M059J (cell line): ENCODE results near the gene WNT4. TPM values are rescaled to one million over a fixed set of nuclear protein-coding genes. Genes with fewer than 3 reads are reported as not detected.

ENCODE experiments used
- DNase-seq: peaks from one replicate; pipeline ENCODE4 v3.0.0-alpha.2; 2012; ENCODE audit warnings: low read depth
- total RNA-seq: library from RNA; depleted of rRNA; stranded (reverse); fragments of >200 nt; shearing (Covaris generic); gene quantifications from 2 replicates; pipeline ENCODE4 v1.2.3, GENCODE V29; 2014

The WNT4 gene
- total RNA-seq, 1 experiment from 2014 or later = 0.05 TPM

DNA sequence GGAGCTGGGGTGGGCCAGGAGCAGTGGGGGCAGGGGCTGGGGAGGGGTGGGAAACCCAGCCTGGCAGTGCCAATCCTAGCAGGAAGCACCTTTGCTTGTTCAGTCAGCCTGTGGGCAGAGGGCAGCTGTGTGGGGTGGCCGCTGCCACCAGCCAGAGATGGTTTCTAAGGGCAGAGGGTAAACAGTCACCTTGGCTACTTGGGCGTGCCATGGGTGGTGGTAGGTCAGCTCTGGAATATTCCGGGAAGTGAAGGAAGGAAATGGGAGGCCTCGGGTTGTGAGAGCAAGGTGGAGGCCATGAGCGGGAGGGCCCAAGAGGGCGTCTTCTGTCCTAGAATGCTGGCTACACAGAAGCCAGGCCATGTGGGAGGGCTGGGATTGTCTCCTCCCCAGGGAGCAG lies 20.7 kb upstream of the WNT4 start:
- DNase-seq = no peak

DNA sequence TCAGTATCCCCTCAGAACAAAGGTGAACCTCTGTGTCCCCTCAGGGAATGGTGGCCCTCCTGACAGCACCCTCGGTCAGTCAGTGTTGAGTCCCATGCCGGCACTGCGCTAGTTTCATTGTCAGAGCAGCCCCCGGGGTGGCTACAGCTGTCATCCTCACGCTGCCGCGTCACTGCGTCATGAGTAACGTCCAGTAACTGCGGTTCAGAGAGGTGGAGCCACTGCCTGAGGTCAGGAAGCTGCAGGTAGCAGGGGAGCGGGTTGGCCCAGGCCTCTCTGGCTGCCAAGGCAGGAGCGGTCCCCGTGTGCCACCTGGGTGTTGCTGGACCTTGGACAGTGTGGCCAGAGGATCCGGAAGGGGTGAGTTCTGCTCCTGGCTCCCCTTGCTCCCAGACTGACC lies 20.2 kb upstream of the WNT4 start:
- no peak for DNase-seq

DNA sequence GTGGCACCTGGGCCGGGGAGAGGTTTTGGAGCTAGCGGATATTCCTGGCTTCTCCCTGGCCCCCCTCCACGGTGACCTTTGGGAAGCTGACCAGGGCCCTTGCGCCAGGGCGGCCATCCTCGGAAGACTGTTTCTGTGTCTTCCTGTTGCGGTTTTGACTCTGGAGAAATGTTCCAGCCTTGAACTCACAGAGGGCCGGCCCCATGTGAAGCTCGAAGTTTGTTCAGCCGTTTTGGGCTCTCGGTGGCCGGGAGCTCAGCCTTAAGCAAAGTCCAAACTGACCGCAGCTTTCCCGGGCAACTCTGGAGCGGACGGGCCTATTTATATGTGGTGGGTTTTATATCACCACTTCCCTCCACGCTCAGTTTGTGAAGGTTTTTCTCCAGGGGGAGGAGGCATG lies 17.0 kb upstream of the WNT4 start:
- no peak for DNase-seq

DNA sequence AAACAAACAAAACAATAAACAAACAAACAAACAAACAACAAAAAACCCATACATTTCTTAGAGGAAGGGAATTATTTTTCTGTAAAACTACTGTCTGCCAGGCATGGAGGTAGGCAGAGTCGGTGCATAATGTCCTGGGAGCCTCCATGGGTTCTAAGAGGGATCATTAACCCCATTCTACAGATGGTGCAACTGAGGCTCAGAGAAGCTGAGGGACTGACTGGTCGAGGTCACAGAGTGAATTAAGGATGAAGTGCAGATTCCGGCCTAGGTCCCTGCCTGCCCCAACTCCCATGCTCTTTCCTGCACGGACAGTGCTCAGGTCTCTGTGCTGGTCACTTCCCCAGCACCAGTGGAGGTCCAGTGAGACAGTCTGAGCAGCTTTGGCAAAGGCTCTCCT lies 15.8 kb upstream of the WNT4 start:
- DNase-seq = no peak

DNA sequence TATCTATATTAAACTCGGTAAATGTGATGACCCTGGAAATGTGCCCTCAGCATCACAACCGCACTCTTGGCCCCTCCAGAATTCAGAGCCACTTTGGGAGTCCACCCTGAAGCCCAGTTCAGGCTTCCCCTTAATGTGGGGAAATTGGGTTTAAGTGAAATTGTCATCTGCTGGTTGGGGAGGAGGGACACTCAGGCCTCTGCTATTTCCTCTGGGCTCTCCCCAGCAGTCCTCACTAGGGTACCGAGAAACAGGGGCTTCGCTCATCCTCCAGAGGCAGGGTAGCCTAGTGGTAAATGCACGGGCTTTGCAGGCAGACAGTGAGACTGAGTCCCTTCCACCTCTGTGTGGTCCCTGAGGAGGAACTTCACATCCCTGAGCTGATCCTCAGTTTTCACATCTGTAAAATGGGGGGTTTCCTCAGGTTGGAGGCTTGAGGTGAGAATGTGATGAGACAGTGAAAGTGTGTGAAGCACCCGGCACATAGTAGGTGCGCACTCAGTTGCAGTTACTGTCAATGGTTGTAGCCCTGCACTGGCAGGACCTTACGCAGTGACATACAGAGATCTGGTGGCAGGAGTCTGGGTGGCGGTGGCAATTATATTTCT lies 14.6 kb upstream of the WNT4 start:
- no peak for DNase-seq

DNA sequence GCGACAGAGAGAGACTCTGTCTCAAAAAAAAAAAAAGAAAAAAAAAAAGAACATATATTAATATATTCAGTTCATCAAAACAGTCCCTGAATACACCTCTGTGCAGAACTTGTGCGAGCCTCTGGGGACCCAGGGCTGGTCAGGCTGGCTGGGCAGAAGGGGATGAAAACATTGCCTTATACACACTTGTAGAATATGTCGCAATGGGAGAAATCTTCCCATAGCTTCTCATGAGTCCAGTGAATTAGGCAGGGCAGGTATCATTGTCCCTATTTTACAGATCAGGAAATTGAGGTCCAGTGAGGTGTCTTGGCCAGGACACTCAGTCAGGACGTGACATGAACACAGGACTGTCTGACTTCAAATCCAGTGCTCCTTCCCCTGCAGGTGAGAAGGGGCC lies 12.6 kb upstream of the WNT4 start:
- DNase-seq = no peak

DNA sequence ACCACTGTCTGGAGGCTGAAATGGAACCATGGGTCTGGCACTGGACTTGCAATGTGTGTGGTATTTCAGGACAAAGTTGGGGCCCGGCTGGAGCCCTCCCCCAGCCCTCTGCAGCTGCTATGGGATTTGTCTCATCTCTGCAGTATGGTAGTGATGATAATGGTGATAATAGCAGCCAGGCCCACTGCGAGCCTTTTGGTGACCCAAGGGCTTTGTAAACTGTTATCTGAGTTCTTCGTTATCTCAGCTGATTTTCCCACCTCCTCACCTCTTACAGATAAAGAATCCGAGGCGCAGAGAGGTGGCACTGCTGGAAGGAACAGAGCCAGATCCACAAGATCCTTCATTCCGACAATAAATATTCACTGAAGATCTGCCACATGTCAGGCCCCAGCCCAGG lies 11.7 kb upstream of the WNT4 start:
- no peak for DNase-seq

DNA sequence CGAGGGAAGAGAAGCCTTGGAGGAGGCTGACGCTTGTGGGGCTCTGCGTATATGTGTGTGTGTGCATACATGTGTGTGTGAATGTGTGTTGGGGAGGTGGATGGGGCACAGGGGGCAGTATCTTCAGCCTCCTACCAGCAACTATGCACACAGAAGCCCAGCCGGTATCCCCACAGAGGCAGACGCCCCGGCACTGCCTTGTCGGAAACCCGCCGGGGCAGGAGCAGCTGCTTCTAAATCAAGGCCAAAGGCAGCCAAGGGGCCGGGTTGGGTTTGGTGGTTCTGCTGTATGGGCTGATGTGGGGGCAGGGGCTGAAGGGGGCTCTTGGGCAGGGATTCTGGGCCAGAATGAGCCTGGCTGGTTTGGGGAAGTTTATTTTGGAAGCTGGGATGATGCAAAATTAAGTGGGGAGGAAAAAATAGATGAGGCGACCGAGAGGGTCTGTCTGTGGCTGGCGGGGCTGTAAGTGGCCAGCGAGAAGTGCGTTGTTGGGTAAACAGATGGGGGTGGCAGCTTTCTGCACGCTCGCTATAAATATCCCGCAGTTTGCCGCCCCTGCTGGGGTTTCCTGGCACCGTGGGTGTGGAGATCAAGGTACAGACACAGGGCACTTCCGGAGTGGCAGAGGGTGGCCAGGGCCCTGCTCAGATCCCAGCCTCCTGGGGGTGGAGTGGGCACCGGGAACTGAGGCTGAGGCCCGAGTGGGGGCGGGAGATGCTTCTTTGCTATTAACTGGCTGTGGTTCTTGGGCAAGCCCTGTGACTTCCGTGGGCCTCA lies 11.0 kb upstream of the WNT4 start:
- DNase-seq = no peak

DNA sequence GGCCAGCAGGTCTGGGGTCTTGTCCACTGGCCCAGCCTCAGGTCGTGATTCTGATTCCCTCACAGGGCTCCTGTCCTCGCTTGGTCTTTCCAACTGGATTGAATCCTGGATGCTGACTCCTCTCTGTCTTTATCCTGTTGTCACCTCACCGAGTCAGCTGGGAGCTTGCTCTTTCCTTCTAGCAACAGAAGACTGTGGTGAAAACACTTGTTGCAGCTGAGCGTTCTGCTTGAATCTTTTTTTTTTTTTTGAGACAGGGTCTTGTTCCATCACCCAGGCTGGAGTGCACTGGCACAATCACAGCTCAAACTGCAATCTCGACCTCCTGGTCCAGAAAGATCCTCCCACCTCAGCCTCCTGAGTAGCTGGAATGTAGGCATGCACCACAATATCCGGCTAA lies 8.0 kb upstream of the WNT4 start:
- DNase-seq = no peak

DNA sequence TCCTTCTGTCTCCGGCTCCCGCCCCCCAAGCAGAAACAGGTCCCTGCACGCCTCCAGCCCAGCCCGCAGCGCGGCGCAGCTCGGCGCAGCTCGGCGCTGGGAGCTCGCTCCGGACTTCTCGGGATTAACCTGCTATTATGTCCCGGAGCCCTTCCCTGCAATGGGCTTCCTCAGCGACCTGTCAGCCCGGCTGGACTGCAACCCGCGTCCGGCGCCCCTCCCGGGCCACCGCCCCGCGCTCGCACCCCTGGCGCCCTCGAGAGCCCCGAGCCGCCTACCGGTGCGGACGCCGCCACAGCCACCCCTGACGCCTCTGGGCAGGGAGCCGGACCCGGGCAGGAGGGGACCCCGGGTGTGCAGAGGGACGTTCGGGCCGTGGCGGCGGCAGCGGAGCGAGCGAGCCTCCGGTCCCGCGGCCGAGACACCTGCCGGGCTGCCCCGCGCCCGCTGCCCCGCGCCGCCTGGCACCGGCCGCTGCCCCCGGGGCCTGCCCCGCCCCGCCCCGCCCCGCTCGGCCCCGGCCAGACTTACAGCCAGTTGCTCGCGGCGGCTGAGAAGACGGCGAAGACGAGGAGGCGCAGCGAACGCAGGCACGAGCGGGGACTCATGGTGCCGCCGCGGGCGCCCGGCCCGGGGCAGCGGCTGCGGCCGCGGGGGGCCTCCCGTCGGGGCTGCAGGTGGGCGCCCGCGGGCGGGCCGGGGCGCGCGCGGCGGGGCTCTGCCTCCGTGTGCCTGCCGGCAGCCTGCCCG lies 407 bp downstream of the WNT4 start:
- peak; percentile 45 for DNase-seq

DNA sequence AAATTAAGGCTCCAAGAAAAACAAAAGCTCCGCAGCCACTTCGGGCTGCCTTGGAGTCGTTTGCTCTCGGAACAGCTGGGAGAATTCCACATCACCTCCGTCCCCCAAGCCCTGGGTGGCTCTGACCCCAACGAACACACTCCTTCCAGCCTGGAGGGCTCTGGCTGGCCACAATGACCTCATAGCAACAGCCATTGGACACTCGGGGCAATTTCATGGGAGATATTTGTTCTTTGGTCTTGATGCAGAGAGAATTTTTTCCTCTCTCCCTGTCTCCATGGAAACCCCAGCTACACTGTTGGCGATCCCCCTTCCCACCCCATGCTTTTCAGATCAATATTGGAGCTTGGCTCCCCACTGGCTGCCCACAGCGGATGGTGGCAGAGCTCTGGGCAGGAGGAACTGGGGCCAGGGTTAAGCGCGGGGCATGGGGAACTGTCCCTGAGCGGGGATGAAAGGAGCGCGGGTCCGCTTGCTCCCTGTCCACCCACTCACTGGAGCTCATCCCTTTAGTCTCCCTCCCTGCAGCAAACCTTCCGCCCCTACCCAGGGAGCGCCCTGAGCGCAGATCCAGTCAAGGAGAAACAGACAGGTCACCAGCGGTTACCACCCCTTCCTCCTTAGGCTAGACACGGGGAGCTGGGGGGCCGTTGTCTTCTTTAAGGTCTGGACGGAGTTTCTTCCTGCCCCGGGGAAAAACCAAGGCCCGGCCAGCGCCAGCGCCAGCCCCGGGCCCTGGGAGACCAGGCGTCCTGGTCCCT lies 1.2 kb downstream of the WNT4 start:
- DNase-seq = peak; percentile 30

DNA sequence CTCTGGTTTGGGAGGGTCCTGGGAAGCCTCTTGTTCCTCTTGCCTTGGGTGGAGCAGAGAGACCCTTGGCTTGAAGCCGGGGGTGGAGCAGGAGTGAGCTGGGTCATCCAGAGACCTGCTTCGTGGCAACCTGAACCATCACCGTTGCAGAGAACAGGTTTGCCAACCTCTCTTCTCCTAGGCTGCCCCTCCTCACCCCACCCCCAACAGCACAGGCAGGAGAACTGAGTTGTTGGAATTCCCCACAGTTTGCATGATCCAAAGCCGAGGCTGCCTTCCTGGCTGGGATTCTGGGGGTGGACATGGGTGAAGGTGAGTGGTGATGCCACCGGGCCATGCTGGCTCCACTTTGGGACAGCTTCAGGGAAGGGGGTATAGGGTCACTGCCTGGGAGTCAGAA lies 2.2 kb downstream of the WNT4 start:
- no peak for DNase-seq

DNA sequence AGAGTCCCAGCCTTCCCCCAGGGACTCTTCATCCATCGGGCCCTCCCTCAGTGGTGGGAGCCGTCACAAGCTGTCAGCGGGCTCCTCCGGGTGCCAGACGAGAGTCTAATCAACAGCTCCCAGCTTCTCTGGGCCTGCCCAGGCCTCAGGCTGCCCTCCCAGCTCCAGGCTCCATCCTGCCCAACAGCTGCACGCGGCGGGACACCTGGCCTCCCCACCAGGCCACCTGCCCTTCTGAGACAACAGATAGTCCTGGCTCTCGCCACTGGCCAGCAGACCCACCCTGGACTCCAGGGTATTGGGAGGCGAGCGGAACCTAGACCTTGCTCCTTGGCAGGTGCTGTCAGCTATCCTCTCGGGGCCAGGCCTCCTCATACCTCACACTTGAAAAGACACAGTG lies 3.1 kb downstream of the WNT4 start:
- DNase-seq = no peak

DNA sequence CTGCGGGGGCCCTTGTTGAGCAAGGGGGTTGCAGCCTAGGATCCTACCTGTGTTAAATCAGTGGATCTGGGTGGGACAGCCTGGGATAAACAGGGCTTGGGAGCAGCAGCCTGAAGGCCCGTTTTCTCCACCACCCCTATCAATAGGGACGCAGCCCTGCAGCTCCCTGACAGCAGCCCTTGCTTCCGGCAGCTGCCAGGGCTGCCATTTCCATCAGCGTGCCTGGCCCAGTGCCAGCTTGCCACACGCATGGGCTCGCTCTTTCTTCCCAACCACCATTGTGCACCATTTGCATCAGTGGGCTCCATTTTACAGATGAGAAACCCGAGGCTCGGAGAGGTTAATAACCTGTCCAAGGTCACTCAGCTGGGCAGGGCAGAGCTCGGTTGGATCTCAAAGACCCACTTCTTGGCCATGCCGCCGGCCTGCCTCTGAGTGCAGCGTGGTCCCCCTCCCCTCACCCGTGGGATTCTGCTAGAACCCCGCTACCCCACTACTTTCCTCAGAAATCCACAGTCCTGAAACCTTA lies 3.8 kb downstream of the WNT4 start:
- no peak for DNase-seq

DNA sequence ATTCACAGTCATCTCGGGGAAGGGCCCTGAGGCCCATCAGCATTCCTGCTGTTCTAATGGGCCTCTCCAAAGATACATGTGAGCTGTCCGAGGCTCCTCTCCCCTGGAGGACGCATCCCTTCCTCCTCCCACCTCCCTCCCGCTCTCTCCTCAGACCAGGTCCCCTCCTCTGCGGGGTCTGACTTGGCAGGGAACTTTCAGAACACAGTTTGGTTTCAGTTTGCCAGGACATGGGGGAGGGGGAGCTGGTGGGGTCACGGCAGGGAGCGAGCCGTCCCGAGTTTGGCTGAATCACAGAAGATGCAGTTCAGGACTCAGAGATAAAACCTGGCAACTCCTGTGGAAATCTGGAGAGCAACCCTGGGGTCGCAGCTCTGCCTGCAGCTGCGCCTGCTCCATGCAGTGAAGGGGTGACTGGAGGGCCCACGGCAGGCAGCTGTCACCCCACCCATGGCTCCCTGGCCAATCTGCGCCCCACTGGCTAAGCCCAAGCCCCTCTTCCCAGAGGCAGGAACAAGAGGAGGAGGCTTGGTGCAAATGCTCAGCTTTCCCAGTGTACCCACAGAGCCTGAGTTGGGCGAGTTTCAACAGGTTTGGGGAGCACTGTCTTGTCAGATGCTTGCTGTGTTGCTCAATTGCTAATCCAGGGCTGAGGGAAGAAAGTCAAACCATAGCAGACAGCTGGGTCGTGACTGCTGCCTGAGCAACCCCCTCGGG lies 5.7 kb downstream of the WNT4 start:
- DNase-seq = no peak

DNA sequence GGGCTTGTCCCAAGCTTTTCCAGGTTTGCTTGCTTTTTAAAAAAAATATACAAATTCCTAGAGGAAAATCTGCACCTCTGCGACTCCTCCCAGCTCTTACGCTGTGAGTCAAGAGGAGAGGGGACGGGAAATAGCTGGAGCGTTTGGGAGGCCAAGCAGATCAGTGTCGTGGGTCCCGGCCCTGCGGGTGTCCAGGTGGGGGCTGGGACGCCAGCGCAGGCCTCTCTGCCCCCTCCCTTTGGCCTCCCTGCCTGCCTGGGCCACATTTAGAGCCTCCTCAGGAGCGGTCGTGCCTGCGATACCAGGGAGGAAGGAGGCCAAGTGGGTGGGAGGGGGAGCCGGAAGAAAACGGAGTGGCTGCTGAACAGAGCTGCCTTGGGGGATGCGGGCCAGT lies 9.0 kb downstream of the WNT4 start:
- DNase-seq = no peak

DNA sequence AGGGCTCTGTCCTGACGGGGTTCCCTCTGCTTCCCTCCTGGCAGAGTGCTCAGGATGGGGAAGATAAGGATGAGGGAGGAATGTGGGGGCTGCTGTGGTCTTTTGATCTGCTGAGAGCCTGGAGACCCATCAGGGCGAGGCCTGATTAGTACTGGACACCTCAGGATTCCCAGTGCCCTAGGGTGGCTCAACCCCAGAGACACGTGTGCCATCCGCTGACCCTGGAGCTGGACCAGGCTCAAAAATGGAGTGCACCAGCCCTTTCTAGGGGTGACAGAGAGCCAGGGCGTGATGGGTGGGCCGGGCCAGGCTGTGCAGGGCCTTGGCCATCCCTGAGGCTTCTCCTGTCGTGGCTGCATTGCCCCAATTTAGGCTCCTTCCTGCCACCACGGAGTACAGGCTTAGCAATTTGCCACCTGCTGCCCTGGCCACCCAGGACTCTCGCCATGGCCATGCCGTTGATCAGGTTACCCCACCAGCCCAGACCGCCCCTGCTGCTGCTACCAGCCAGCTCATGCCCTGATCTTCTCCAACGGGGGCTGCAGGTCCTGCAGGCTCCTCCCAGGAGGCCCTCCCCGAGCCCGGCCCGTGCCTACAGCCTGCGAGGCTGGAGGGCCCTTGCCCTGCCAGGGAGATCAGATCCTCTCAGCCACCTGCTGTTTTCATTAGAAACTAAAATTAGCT lies 9.5 kb downstream of the WNT4 start:
- no peak for DNase-seq

DNA sequence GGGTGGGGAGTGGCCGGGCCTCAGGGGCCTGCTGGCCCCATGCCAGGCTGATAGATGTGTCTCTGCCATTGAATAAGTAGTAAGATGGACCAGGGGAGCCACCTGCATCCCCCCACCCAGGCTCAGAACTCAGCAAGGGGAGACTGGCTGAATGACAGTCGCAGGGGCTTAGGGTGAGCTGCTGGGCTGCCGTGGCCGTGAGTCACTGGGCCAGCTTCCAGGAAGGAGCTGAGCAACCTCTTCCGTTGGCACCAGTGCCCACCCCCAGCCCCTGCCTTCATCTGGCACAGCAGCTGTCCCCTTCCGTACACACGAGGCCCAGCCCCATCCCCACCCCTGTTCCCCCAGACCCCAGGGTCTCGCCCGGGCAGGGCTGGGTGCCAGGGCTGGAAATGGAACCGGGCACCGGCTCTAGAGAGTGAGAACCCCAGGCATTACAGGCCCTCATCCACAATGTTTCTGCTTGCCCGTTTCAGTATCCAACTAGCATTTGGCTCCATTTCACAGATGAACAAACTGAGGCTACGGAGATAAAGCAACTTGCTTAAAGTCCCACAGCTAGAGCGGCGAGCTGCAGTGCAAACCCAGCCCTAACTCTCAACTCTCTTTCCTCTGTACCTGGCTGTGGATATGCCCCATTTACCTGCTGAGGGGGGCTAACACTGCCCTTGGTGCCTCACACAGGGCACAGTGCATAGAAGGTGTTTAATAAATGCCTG lies 10.2 kb downstream of the WNT4 start:
- peak; percentile 85 for DNase-seq

DNA sequence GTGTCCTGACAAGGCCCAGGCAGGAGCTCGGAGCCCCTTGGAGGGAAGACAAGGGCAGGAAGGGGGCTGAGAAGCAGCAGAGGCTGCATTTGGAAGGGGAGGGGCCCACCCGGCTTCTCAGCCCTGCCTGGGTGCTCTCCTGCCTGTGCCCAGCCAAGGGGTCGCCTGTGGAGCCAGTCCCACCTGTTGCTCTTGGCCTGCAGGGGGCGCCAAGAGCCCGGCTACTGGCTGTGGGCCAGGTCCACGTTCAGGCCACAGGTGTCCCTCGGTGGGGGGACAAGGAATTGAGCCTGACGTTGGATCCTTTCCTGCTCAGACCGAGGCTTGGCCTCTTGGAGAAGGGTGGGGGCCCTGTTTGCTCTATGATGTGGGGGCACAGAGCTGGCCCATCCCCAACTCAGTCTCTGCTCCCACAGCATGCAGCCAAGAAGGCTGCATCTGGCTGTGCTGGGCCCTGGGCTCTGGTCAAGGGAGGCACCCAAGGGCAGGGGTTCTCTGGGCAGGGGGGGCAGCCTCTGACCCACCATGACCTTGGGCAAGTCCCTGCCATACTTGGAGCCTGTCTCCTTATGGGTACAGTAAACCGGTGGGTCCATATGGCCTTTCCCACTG lies 10.9 kb downstream of the WNT4 start:
- peak; percentile 41 for DNase-seq

DNA sequence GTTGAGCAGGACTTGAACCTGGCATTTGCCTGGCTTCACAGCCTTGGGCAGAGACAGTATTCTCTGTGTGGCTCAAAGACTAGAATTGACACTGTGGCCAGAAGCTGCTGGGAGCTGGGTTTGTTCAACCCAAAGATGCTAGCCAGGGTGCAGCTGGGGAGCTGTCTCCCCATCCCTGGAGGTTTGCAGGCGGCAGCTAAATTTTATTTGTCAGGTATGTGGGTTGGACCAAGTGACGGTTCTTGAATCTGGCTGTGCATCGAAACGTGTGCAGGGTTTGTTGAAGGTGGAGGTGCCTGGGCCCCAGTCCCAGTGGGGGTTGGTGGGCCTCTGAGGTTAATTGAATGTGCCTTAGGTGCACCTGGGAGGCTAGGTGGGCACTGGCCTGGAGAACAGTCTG lies 11.8 kb downstream of the WNT4 start:
- no peak for DNase-seq
